ENCODE data around the gene OTOG.

GRCh38 chr11:17554487-17554886, 7.4 kb downstream of the OTOG start:
- TF ChIP-seq CTCF (IDR thresholded peaks at IDR 0.05; ENCODE audit: low read length) = no peak
- no peak for TF ChIP-seq EZH2 (optimal IDR thresholded peaks at IDR 0.05; ENCODE audit: low read depth, low read length)
